H9 (cell line): ENCODE data around the gene MTCH1. TPM values are rescaled to one million over a fixed set of nuclear protein-coding genes. Genes with fewer than 3 reads are reported as not detected.

Experiments used
- DNase-seq: peaks from one replicate; pipeline ENCODE4 v3.0.0-alpha.2; 2017
- H2AFZ ChIP-seq: one replicate; pipeline ENCODE4 v1.6.1; 2013; ENCODE audit warnings: mild to moderate bottlenecking, low read length, control low read depth, moderate library complexity
- H2AK5ac ChIP-seq: 2 replicates; pipeline ENCODE4 v1.6.1; 2013; ENCODE audit warnings: low read length, control low read depth, mixed read lengths; ENCODE audit not compliant: insufficient read length
- H2BK120ac ChIP-seq: one replicate; pipeline ENCODE4 v1.6.1; 2013; ENCODE audit warnings: low read depth, mild to moderate bottlenecking, low read length, control low read depth, inconsistent platforms; ENCODE audit not compliant: poor library complexity, severe bottlenecking
- H2BK12ac ChIP-seq: 2 replicates; pipeline ENCODE4 v1.6.1; 2013; ENCODE audit warnings: low read length, control low read depth, mixed read lengths, low read depth; ENCODE audit not compliant: insufficient read length
- H2BK15ac ChIP-seq: 2 replicates; pipeline ENCODE4 v1.6.1; 2013; ENCODE audit warnings: low read depth, low read length, control low read depth
- H2BK20ac ChIP-seq: one replicate; pipeline ENCODE4 v1.6.1; 2013; ENCODE audit warnings: low read depth, mild to moderate bottlenecking, low read length, control low read depth, inconsistent platforms; ENCODE audit not compliant: poor library complexity, severe bottlenecking
- H2BK5ac ChIP-seq: 2 replicates; pipeline ENCODE4 v1.6.1; 2013; ENCODE audit warnings: low read length, control low read depth, mixed read lengths; ENCODE audit not compliant: insufficient read length
- H3K14ac ChIP-seq: 2 replicates; pipeline ENCODE4 v1.6.1; 2013; ENCODE audit warnings: low read length, control low read depth; ENCODE audit not compliant: insufficient read depth
- H3K18ac ChIP-seq: 2 replicates; pipeline ENCODE4 v1.6.1; 2013; ENCODE audit warnings: low read depth, mild to moderate bottlenecking, mixed read lengths, low read length, control low read depth; ENCODE audit not compliant: insufficient read length
- H3K23ac ChIP-seq: 2 replicates; pipeline ENCODE4 v1.6.1; 2013; ENCODE audit warnings: low read length, control low read depth, mixed read lengths, low read depth; ENCODE audit not compliant: insufficient read length
- H3K23me2 ChIP-seq: 2 replicates; pipeline ENCODE4 v1.6.1; 2013; ENCODE audit warnings: low read depth, mild to moderate bottlenecking, mixed read lengths, low read length, control low read depth; ENCODE audit not compliant: insufficient read length, poor library complexity, severe bottlenecking
- H3K27ac ChIP-seq: 2 replicates; pipeline ENCODE4 v1.5.1; 2013; ENCODE audit warnings: low read length, control low read depth, mixed read lengths, low read depth; ENCODE audit not compliant: insufficient read length
- H3K27me3 ChIP-seq: 2 replicates; pipeline ENCODE4 v1.6.1; 2013; ENCODE audit warnings: low read length, control low read depth, inconsistent platforms; ENCODE audit not compliant: insufficient read depth
- H3K4ac ChIP-seq: 2 replicates; pipeline ENCODE4 v1.6.1; 2013; ENCODE audit warnings: low read depth, mild to moderate bottlenecking, control low read depth, inconsistent platforms, low read length, moderate library complexity
- H3K4me1 ChIP-seq: 2 replicates; pipeline ENCODE4 v1.6.1; 2013; ENCODE audit warnings: low read length, control low read depth, inconsistent platforms; ENCODE audit not compliant: insufficient read depth
- H3K4me2 ChIP-seq: 2 replicates; pipeline ENCODE4 v1.6.1; 2013; ENCODE audit warnings: low read length, control low read depth, mixed read lengths; ENCODE audit not compliant: insufficient read length, insufficient read depth
- H3K56ac ChIP-seq: 2 replicates; pipeline ENCODE4 v1.6.1; 2013; ENCODE audit warnings: low read depth, mild to moderate bottlenecking, mixed read lengths, low read length, control low read depth; ENCODE audit not compliant: insufficient read length
- H3K79me1 ChIP-seq: 2 replicates; pipeline ENCODE4 v1.6.1; 2013; ENCODE audit warnings: low read depth, mild to moderate bottlenecking, moderate library complexity, low read length, control low read depth, inconsistent platforms; ENCODE audit not compliant: insufficient read depth, poor library complexity, severe bottlenecking
- H3K79me2 ChIP-seq: 2 replicates; pipeline ENCODE4 v1.6.1; 2013; ENCODE audit warnings: low read length, control low read depth, inconsistent platforms; ENCODE audit not compliant: insufficient read depth
- H3K9ac ChIP-seq: 2 replicates; pipeline ENCODE4 v1.6.1; 2013; ENCODE audit warnings: low read length, control low read depth, mixed read lengths; ENCODE audit not compliant: insufficient read length; ENCODE audit errors: extremely low read depth
- H3K9me3 ChIP-seq: one replicate; pipeline ENCODE4 v1.6.1; 2013; ENCODE audit warnings: low read depth, low read length, inconsistent platforms; ENCODE audit not compliant: control insufficient read depth
- H3T11ph ChIP-seq: one replicate; pipeline ENCODE4 v1.6.1; 2013; ENCODE audit warnings: mild to moderate bottlenecking, low read length, control low read depth, inconsistent platforms
- H4K20me1 ChIP-seq: one replicate; pipeline ENCODE4 v1.6.1; 2013; ENCODE audit not compliant: control insufficient read depth, insufficient read length, insufficient read depth
- H4K5ac ChIP-seq: 2 replicates; pipeline ENCODE4 v1.6.1; 2013; ENCODE audit warnings: low read depth, mild to moderate bottlenecking, mixed read lengths, low read length, control low read depth; ENCODE audit not compliant: insufficient read length
- H4K8ac ChIP-seq: replicated peaks from 2 replicates; pipeline ENCODE4 v1.6.1; 2013; ENCODE audit warnings: low read length, control low read depth, mixed read lengths, low read depth; ENCODE audit not compliant: insufficient read length
- H4K91ac ChIP-seq: 2 replicates; pipeline ENCODE4 v1.6.1; 2013; ENCODE audit warnings: low read depth, mild to moderate bottlenecking, moderate library complexity, mixed read lengths, low read length, control low read depth; ENCODE audit not compliant: insufficient read length
- H3K27ac Mint-ChIP-seq, 3 experiments: 2 replicates in 2 of 3; 3 replicates in 1 of 3; pipeline ENCODE4 v1.8.0; 2020 to 2021; ENCODE audit warnings: mixed read lengths in 3 of 3, mild to moderate bottlenecking in 1 of 3, moderate library complexity in 1 of 3
- H3K27me3 Mint-ChIP-seq: 2 replicates; pipeline ENCODE4 v1.8.0; 2021; ENCODE audit warnings: low read depth, mild to moderate bottlenecking, moderate library complexity, mixed read lengths
- H3K36me3 Mint-ChIP-seq, 3 experiments: 2 replicates in 2 of 3; 3 replicates in 1 of 3; pipeline ENCODE4 v1.8.0; 2020 to 2021; ENCODE audit warnings: low read depth in 3 of 3, mixed read lengths in 3 of 3; ENCODE audit not compliant: insufficient read depth in 1 of 3
- H3K4me1 Mint-ChIP-seq, 2 experiments: 2 replicates each; pipeline ENCODE4 v1.8.0; 2020; ENCODE audit warnings: mixed read lengths in 2 of 2
- H3K4me3 Mint-ChIP-seq, 2 experiments: 2 replicates in 1 of 2; 3 replicates in 1 of 2; pipeline ENCODE4 v1.8.0; 2020 to 2021; ENCODE audit warnings: mild to moderate bottlenecking in 2 of 2, mixed read lengths in 2 of 2, moderate library complexity in 1 of 2
- H3K9me3 Mint-ChIP-seq, 2 experiments: 2 replicates in 1 of 2; 3 replicates in 1 of 2; pipeline ENCODE4 v1.8.0; 2020; ENCODE audit warnings: mild to moderate bottlenecking in 2 of 2, mixed read lengths in 2 of 2, moderate library complexity in 1 of 2
- WGBS: extraction: QIAGEN DNeasy Blood & Tissue Kit; methylation state at CpG from one replicate; pipeline ENCODE4 v1.1.7; 2013; ENCODE audit warnings: missing lambda C conversion rate, low lambda C conversion rate, mixed read lengths; ENCODE audit not compliant: insufficient read length; ENCODE audit errors: extremely low coverage; 5-methylcytosine and 5-hydroxymethylcytosine counted together
- total RNA-seq: library from RNA; stranded (reverse); gene quantifications from 2 replicates; pipeline ENCODE4 v1.2.1, GENCODE V29; 2021
- TF ChIP-seq, protein P1 (sequence below): fragments of 200-600 bp; sonication (generic); conservative IDR thresholded peaks from 3 replicates; pipeline ENCODE4 v1.8.0; 2021; ENCODE audit warnings: antibody characterized with exemption, mild to moderate bottlenecking

Gene MTCH1
- total RNA-seq, 1 experiment from 2014 or later: 200 TPM

DNA sequence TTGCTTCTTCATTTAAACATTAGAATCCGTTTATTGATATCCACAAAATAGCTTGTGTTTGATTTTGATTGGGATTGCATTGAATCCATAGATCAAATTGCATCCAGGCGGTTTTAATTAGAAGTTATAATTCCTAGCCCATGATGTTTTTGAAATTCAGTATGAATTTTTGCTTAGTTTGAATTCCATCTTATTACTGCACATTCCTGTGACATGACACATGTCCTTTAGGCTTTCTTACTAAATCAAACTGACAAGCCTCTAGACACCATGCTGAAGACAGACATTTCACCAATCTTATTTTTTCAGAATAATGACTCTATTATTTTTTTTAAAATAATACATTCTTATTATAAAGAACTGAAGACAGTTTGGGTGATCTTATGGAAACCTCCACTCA, 52.9 kb downstream of the MTCH1 start:
- H3K27ac ChIP-seq: no peak overlapping the region
- no peaks in the 10 kb centered on the region for H4K20me1 ChIP-seq
- H3K14ac ChIP-seq: no peak overlapping the region
- no peak overlapping the region for H2BK20ac ChIP-seq
- Mint-ChIP-seq H3K9me3 (no peaks in the 10 kb centered on the region), H3K27me3 (peaks cover 3% of the 10 kb centered on the region), H3K4me1 (peaks cover 0 to 4% of the 10 kb centered on the region in 2 experiments; a peak in 2 of 4 replicates), H3K4me3 (no peak overlapping the region), H3K27ac (no peak overlapping the region), H3K36me3 (no peaks in the 10 kb centered on the region)
- H3K23me2 ChIP-seq: no peaks in the 10 kb centered on the region
- H2BK15ac ChIP-seq: no peak overlapping the region
- no peak overlapping the region for H2BK5ac ChIP-seq
- WGBS: no CpG with 5 or more reads among the region's 2 CpGs
- no peak overlapping the region for H3K18ac ChIP-seq
- no peaks in the 10 kb centered on the region for H3K4me1 ChIP-seq
- no peak overlapping the region for H2BK120ac ChIP-seq
- H3K79me2 ChIP-seq: no peaks in the 10 kb centered on the region
- no peak overlapping the region for H3K9ac ChIP-seq
- H3K27me3 ChIP-seq: no peaks in the 10 kb centered on the region
- H4K5ac ChIP-seq: no peak overlapping the region
- H2AK5ac ChIP-seq: no peak overlapping the region
- no peak overlapping the region for H4K91ac ChIP-seq
- no peak overlapping the region for H3K4ac ChIP-seq
- no peak overlapping the region for H2BK12ac ChIP-seq
- TF ChIP-seq, protein P1, sequence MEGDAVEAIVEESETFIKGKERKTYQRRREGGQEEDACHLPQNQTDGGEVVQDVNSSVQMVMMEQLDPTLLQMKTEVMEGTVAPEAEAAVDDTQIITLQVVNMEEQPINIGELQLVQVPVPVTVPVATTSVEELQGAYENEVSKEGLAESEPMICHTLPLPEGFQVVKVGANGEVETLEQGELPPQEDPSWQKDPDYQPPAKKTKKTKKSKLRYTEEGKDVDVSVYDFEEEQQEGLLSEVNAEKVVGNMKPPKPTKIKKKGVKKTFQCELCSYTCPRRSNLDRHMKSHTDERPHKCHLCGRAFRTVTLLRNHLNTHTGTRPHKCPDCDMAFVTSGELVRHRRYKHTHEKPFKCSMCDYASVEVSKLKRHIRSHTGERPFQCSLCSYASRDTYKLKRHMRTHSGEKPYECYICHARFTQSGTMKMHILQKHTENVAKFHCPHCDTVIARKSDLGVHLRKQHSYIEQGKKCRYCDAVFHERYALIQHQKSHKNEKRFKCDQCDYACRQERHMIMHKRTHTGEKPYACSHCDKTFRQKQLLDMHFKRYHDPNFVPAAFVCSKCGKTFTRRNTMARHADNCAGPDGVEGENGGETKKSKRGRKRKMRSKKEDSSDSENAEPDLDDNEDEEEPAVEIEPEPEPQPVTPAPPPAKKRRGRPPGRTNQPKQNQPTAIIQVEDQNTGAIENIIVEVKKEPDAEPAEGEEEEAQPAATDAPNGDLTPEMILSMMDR: no peak
- H3T11ph ChIP-seq: no peak overlapping the region
- H3K23ac ChIP-seq: no peak overlapping the region
- no peaks in the 10 kb centered on the region for H3K79me1 ChIP-seq
- no peak for DNase-seq
- H3K9me3 ChIP-seq: no peaks in the 10 kb centered on the region
- no peak overlapping the region for H3K4me2 ChIP-seq
- no peak overlapping the region for H2AFZ ChIP-seq
- no peak overlapping the region for H3K56ac ChIP-seq
- no peak overlapping the region for H4K8ac ChIP-seq
